H1 (cell line): Measurements from ENCODE around the gene FES. TPM values are rescaled to one million over a fixed set of nuclear protein-coding genes. Genes with fewer than 3 reads are reported as not detected.
"Not testable (repeated sequence)": the region's sequence is repeated elsewhere in the genome, so short reads cannot be mapped to it uniquely, and the experiment has no call there.

Experiments used
- CTCF ChIA-PET: fragments of 300-600 bp; sonication (Branson Sonifier 250); formaldehyde crosslinking; loops from one replicate; lab custom pipeline; 2021; ENCODE audit not compliant: partially characterized antibody; lab: Charles Lee
- POLR2A ChIA-PET: fragments of 300-600 bp; sonication (Branson Sonifier 250); formaldehyde crosslinking; loops from one replicate; lab custom pipeline; 2021; ENCODE audit warnings: inconsistent platforms; ENCODE audit not compliant: partially characterized antibody; lab: Charles Lee
- DNase-seq, 2 experiments: peaks; one replicate each; pipeline versions ENCODE4 v3.0.0 to v3.0.0-alpha.2; 2010 to 2022; ENCODE audit warnings: low spot score in 2 of 2, low read depth in 1 of 2, mixed read lengths in 1 of 2
- FAIRE-seq: peaks from 2 replicates; lab custom pipeline; 2011; peaks lifted over from hg19 to GRCh38; lab: Jason Lieb, UNC
- H2AFZ ChIP-seq: 2 replicates; pipeline ENCODE4 v1.8.1; 2012; ENCODE audit warnings: low read length, inconsistent platforms
- H2AK5ac ChIP-seq: 2 replicates; pipeline ENCODE4 v1.6.1; 2013; ENCODE audit warnings: low read depth, low read length
- H2BK120ac ChIP-seq: replicated peaks from 2 replicates; pipeline ENCODE3; 2013; ENCODE audit warnings: low read depth, low read length, inconsistent platforms
- H2BK12ac ChIP-seq: 2 replicates; pipeline ENCODE4 v1.6.1; 2013; ENCODE audit warnings: low read depth, low read length
- H2BK15ac ChIP-seq: 2 replicates; pipeline ENCODE4 v1.6.1; 2013; ENCODE audit warnings: low read length
- H2BK20ac ChIP-seq: 2 replicates; pipeline ENCODE4 v1.6.1; 2013; ENCODE audit warnings: low read length
- H2BK5ac ChIP-seq: 2 replicates; pipeline ENCODE4 v1.6.1; 2013; ENCODE audit warnings: low read depth, low read length
- H3K14ac ChIP-seq: 2 replicates; pipeline ENCODE4 v1.6.1; 2013; ENCODE audit warnings: inconsistent platforms; ENCODE audit not compliant: insufficient read length
- H3K18ac ChIP-seq: 2 replicates; pipeline ENCODE4 v1.6.1; 2013; ENCODE audit warnings: low read length; ENCODE audit errors: extremely low read depth
- H3K23ac ChIP-seq: 2 replicates; pipeline ENCODE4 v1.6.1; 2013; ENCODE audit warnings: inconsistent platforms; ENCODE audit not compliant: insufficient read length
- H3K23me2 ChIP-seq: 2 replicates; pipeline ENCODE4 v1.6.1; 2013; ENCODE audit warnings: low read depth, low read length
- H3K27ac ChIP-seq: 2 replicates; pipeline ENCODE4 v1.6.1; 2011; ENCODE audit warnings: low read depth, low read length, inconsistent platforms
- H3K27me3 ChIP-seq, 4 experiments: replicated peaks in 1 of 4; 1 replicate in 1 of 4; 2 replicates in 3 of 4; pipeline versions ENCODE4 v1.6.1 to v1.8.1; 2011 to 2013; ENCODE audit warnings: low read length in 3 of 4, mild to moderate bottlenecking in 3 of 4, inconsistent platforms in 2 of 4, mixed read lengths in 2 of 4, moderate library complexity in 1 of 4; ENCODE audit not compliant: control insufficient read depth in 3 of 4, insufficient read depth in 3 of 4; ENCODE audit errors: extremely low read depth in 1 of 4
- H3K36me3 ChIP-seq, 4 experiments: 2 replicates each; pipeline versions ENCODE4 v1.6.1 to v1.8.1; 2011 to 2013; ENCODE audit warnings: mild to moderate bottlenecking in 4 of 4, low read length in 3 of 4, moderate library complexity in 2 of 4, control low read depth in 1 of 4, inconsistent platforms in 1 of 4; ENCODE audit not compliant: insufficient read depth in 4 of 4, control insufficient read depth in 2 of 4
- H3K4ac ChIP-seq: replicated peaks from 2 replicates; pipeline ENCODE3; 2013; ENCODE audit warnings: low read length, low read depth, mixed read lengths, inconsistent platforms; ENCODE audit not compliant: insufficient read length
- H3K4me1 ChIP-seq, 4 experiments: replicated peaks in 1 of 4; 1 replicate in 1 of 4; 2 replicates in 3 of 4; pipeline versions ENCODE4 v1.6.1 to v1.8.1; 2011 to 2013; ENCODE audit warnings: low read length in 3 of 4, inconsistent platforms in 2 of 4, mixed read lengths in 1 of 4; ENCODE audit not compliant: insufficient read depth in 4 of 4, control insufficient read depth in 3 of 4
- H3K4me2 ChIP-seq, 2 experiments: 2 replicates each; pipeline versions ENCODE4 v1.6.1 to v1.8.1; 2011 to 2013; ENCODE audit warnings: low read depth in 2 of 2, low read length in 2 of 2, control low read depth in 1 of 2, inconsistent platforms in 1 of 2, mild to moderate bottlenecking in 1 of 2; ENCODE audit not compliant: insufficient read depth in 1 of 2
- H3K4me3 ChIP-seq, 4 experiments: fragments of 200-600, 300-600 bp in 1 of 4; sonication (generic), shearing (Covaris generic), sonication (Bioruptor Twin) in 1 of 4; 2 replicates each; pipeline versions ENCODE4 v1.5.1 to v1.8.1; 2011 to 2016; ENCODE audit warnings: low read length in 4 of 4, low read depth in 3 of 4, control low read depth in 2 of 4, inconsistent platforms in 2 of 4, mild to moderate bottlenecking in 2 of 4, mixed read lengths in 1 of 4, moderate library complexity in 1 of 4; ENCODE audit not compliant: insufficient read depth in 2 of 4; ENCODE audit errors: extremely low read depth in 1 of 4
- H3K56ac ChIP-seq: replicated peaks from 2 replicates; pipeline ENCODE3; 2013; ENCODE audit warnings: low read depth, mild to moderate bottlenecking, mixed read lengths, low read length, inconsistent platforms; ENCODE audit not compliant: insufficient read length
- H3K79me1 ChIP-seq: 2 replicates; pipeline ENCODE4 v1.6.1; 2013; ENCODE audit warnings: low read depth, low read length, control low read depth
- H3K79me2 ChIP-seq, 2 experiments: 2 replicates each; pipeline versions ENCODE4 v1.6.1 to v1.8.1; 2012 to 2013; ENCODE audit warnings: low read length in 2 of 2, mild to moderate bottlenecking in 2 of 2, inconsistent platforms in 1 of 2; ENCODE audit not compliant: insufficient read depth in 2 of 2, control insufficient read depth in 1 of 2
- H3K9ac ChIP-seq, 4 experiments: replicated peaks in 1 of 4; 1 replicate in 1 of 4; 2 replicates in 3 of 4; pipeline versions ENCODE4 v1.6.1 to v1.8.1; 2011 to 2013; ENCODE audit warnings: low read depth in 3 of 4, low read length in 3 of 4, control low read depth in 2 of 4, mild to moderate bottlenecking in 2 of 4, moderate library complexity in 2 of 4, inconsistent platforms in 1 of 4; ENCODE audit errors: extremely low read depth in 1 of 4
- H3K9me3 ChIP-seq, 2 experiments: 2 replicates each; pipeline versions ENCODE4 v1.6.1 to v1.8.1; 2012 to 2013; ENCODE audit warnings: mild to moderate bottlenecking in 2 of 2, moderate library complexity in 2 of 2, control low read depth in 1 of 2, inconsistent platforms in 1 of 2, low read depth in 1 of 2, low read length in 1 of 2, mixed read lengths in 1 of 2; ENCODE audit not compliant: insufficient read depth in 2 of 2
- H4K20me1 ChIP-seq, 2 experiments: replicated peaks in 1 of 2; 2 replicates each; pipeline versions ENCODE3 to v1.8.1; 2011 to 2013; ENCODE audit warnings: inconsistent platforms in 2 of 2, low read length in 2 of 2, mild to moderate bottlenecking in 1 of 2; ENCODE audit not compliant: insufficient read depth in 2 of 2, control insufficient read depth in 1 of 2
- H4K5ac ChIP-seq: 2 replicates; pipeline ENCODE4 v1.6.1; 2013; ENCODE audit warnings: low read length, low read depth, mixed read lengths, inconsistent platforms; ENCODE audit not compliant: insufficient read length
- H4K8ac ChIP-seq: 2 replicates; pipeline ENCODE4 v1.8.0; 2013; ENCODE audit warnings: mild to moderate bottlenecking, moderate library complexity, low read length, inconsistent platforms; ENCODE audit not compliant: insufficient read depth; ENCODE audit errors: extremely low read depth
- H4K91ac ChIP-seq: replicated peaks from 2 replicates; pipeline ENCODE3; 2013; ENCODE audit warnings: low read length, mixed read lengths, inconsistent platforms; ENCODE audit not compliant: insufficient read length
- KDM4A ChIP-seq: IDR thresholded peaks from one replicate; pipeline ENCODE4 v1.7.1; 2012; ENCODE audit warnings: low read depth, mild to moderate bottlenecking, moderate library complexity, low read length, inconsistent platforms; ENCODE audit not compliant: severe bottlenecking
- WGBS, 2 experiments: shearing (Covaris generic) in 1 of 2; methylation state at CpG; one replicate each; pipeline versions ENCODE4 v1.1.6 to v1.1.7; 2013 to 2015; ENCODE audit warnings: low lambda C conversion rate in 2 of 2, mixed read lengths in 2 of 2, inconsistent platforms in 1 of 2, low coverage in 1 of 2, missing lambda C conversion rate in 1 of 2; ENCODE audit not compliant: insufficient replicate concordance in 2 of 2, insufficient coverage in 1 of 2, insufficient read length in 1 of 2; ENCODE audit errors: extremely low coverage in 1 of 2, missing lambda C conversion rate in 1 of 2; 5-methylcytosine and 5-hydroxymethylcytosine counted together
- polyA plus RNA-seq, 7 experiments: library from polyadenylated mRNA; depleted of rRNA in 3 of 7; stranded (reverse) in 5 of 7; unstranded in 2 of 7; fragments of >200 nt in 5 of 7; fragments of 200-250 nt in 2 of 7; gene quantifications; 1 replicate in 5 of 7; 2 replicates in 1 of 7; 4 replicates in 1 of 7; pipeline versions ENCODE4 v1.2.1 to v1.2.3, GENCODE V29; 2011 to 2013; ENCODE audit warnings: missing spikeins in 2 of 7, mixed read lengths in 2 of 7
- total RNA-seq: library from RNA; stranded (reverse); fragmentation: NEBNext Ultra II Directional; extraction: Animal tissue kit (Norgen Biotek cat#: 25700); gene quantifications from 2 replicates; pipeline ENCODE4 v1.2.1, GENCODE V29; 2021

The FES gene
- total and polyA plus RNA-seq, 2 of the 8 experiments (the other 6 are each of a cell fraction or from before 2014, with no cell fraction given): 8.5 to 8.6 TPM

DNA sequence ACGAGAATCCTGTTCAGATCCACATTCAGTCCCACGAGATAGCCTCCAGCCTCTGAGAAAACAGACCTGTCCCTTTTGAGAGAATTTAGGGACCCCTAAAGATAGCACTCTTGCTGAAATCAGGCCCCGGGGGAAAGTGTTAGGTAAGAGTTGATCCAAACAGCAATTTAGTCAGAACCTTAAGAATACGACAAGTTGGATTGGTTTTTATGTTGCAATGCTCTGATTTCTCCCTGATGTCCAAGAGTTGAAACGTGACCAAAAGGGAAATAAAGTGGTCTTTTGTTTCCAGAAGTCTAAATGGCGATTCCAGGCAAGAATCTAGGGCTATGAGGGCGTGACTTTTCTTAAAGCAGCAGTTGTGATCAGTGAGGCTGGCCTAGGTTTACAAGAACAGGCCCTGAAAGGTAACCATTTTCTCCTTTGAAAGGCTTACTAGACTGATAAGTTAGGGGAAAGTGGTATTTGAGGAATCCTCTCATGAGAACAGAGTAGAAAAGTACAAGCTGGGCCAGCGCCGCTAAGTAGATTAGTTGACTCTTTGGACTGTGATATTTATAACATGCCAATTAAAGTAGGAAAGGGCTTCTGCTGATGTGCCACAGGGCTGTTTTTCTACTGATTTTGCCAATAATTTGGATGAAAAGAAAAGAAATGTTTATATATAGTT, 23.7 kb downstream of the FES start (continued):
- no peak for TF ChIP-seq KDM4A
- TF ChIP-seq, all 59 proteins: peak for 0

DNA sequence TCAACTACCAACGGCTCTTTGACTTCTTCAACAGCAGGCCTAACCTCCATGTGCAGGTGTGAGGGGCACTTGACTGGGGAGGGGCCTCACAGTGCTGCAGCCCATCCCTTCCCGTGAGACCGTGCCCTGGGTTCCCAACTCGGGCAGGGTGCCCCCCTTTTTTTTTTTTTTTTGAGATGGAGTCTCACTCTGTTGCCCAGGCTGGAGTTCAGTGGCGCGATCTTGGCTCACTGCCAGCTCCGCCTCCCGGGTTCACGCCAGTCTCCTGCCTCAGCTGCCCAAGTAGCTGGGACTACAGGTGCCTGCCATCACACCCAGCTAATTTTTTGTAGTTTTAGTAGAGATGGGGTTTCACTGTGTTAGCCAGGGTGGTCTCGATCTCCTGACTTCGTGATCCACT, 25.1 kb downstream of the FES start:
- H2BK120ac ChIP-seq, H3K4ac ChIP-seq, H2AFZ ChIP-seq, H3K4me3 ChIP-seq, FAIRE-seq, H2AK5ac ChIP-seq, H4K20me1 ChIP-seq, H3K18ac ChIP-seq, H3K36me3 ChIP-seq, H3K4me1 ChIP-seq, H2BK15ac ChIP-seq, H2BK5ac ChIP-seq, H3K9me3 ChIP-seq, H3K23me2 ChIP-seq, H3K23ac ChIP-seq, H3K4me2 ChIP-seq, POLR2A ChIA-PET, H2BK20ac ChIP-seq, H3K27ac ChIP-seq, H3K9ac ChIP-seq, H3K14ac ChIP-seq, H3K27me3 ChIP-seq, DNase-seq, H3K79me2 ChIP-seq, H2BK12ac ChIP-seq, H3K79me1 ChIP-seq, H3K56ac ChIP-seq, H4K91ac ChIP-seq, H4K5ac ChIP-seq, H4K8ac ChIP-seq: not testable (repeated sequence)
- CTCF ChIA-PET: interaction anchor here (11.2 kb wide), 1 partner anchor 23 kb away, joined by 187 read pairs; the partner anchor contains the start of genes HDDC3 and UNC45A
- WGBS, 2 experiments: 90% methylated on average over 9 of the region's 11 CpGs; no CpG with 5 or more reads in 1 of the 2 experiments
